Loucy (cell line): ENCODE results near the gene PLXNA4.

Source experiments
- H2AFZ ChIP-seq: fragments of 200-600 bp; sonication (generic); 2 replicates; pipeline ENCODE4 v1.6.0; 2016; ENCODE audit warnings: antibody characterized with exemption, mild to moderate bottlenecking, low read length, moderate library complexity
- H3F3A ChIP-seq: fragments of 200-600 bp; 2 replicates; pipeline ENCODE4 v1.6.0; 2016; ENCODE audit warnings: antibody characterized with exemption, low read depth, mild to moderate bottlenecking
- H3K27me3 ChIP-seq: fragments of 200-600 bp; sonication (generic); 2 replicates; pipeline ENCODE4 v1.6.1; 2014; ENCODE audit warnings: low read length, mild to moderate bottlenecking; ENCODE audit not compliant: insufficient read depth, poor library complexity, severe bottlenecking
- H3K36me3 ChIP-seq: fragments of 200-600 bp; sonication (generic); 2 replicates; pipeline ENCODE4 v1.6.1; 2016; ENCODE audit warnings: low read length; ENCODE audit not compliant: insufficient read depth
- H3K4me1 ChIP-seq: fragments of 200-600 bp; sonication (generic); 2 replicates; pipeline ENCODE4 v1.5.1; 2014; ENCODE audit warnings: low read length, mild to moderate bottlenecking; ENCODE audit not compliant: insufficient read depth, poor library complexity, severe bottlenecking
- H3K4me2 ChIP-seq: fragments of 200-600 bp; sonication (generic); 2 replicates; pipeline ENCODE4 v1.6.0; 2014; ENCODE audit warnings: antibody characterized with exemption, low read length, low read depth, mild to moderate bottlenecking; ENCODE audit not compliant: poor library complexity, severe bottlenecking
- H3K4me3 ChIP-seq: fragments of 200-600 bp; sonication (generic); 2 replicates; pipeline ENCODE4 v1.5.1; 2014; ENCODE audit warnings: low read length, mild to moderate bottlenecking, mixed read lengths; ENCODE audit not compliant: poor library complexity, severe bottlenecking
- H3K79me2 ChIP-seq: fragments of 200-600 bp; sonication (generic); 2 replicates; pipeline ENCODE4 v1.6.1; 2014; ENCODE audit warnings: low read length; ENCODE audit not compliant: insufficient read depth
- H3K9ac ChIP-seq: fragments of 200-600 bp; sonication (generic); 2 replicates; pipeline ENCODE4 v1.6.0; 2014; ENCODE audit warnings: mild to moderate bottlenecking, low read depth, low read length, moderate library complexity; ENCODE audit not compliant: poor library complexity, severe bottlenecking
- H3K9me2 ChIP-seq: fragments of 200-600 bp; sonication (generic); replicated peaks from 2 replicates; pipeline ENCODE4 v1.6.1; 2016; ENCODE audit warnings: low read depth, low read length, mixed read lengths
- H3K9me3 ChIP-seq: fragments of 200-600 bp; sonication (generic); 2 replicates; pipeline ENCODE4 v1.6.1; 2014; ENCODE audit warnings: mild to moderate bottlenecking, antibody characterized with exemption, low read length, low read depth; ENCODE audit not compliant: insufficient read depth
- H4K20me1 ChIP-seq: fragments of 200-600 bp; sonication (generic); 2 replicates; pipeline ENCODE4 v1.6.0; 2014; ENCODE audit warnings: antibody characterized with exemption, low read length, mild to moderate bottlenecking; ENCODE audit not compliant: insufficient read depth, poor library complexity, severe bottlenecking
- EZH2phosphoT487 ChIP-seq: fragments of 200-600 bp; IDR thresholded peaks from 2 replicates; pipeline ENCODE4 v1.6.1; 2018; ENCODE audit warnings: antibody characterized with exemption, mild to moderate bottlenecking, moderate library complexity, borderline replicate concordance
- TF ChIP-seq, protein P1 (sequence below): fragments of 200-600 bp; sonication (generic); conservative IDR thresholded peaks from 2 replicates; pipeline ENCODE4 v1.5.1; 2014; ENCODE audit warnings: mild to moderate bottlenecking, antibody characterized with exemption, low read length

The PLXNA4 gene

DNA sequence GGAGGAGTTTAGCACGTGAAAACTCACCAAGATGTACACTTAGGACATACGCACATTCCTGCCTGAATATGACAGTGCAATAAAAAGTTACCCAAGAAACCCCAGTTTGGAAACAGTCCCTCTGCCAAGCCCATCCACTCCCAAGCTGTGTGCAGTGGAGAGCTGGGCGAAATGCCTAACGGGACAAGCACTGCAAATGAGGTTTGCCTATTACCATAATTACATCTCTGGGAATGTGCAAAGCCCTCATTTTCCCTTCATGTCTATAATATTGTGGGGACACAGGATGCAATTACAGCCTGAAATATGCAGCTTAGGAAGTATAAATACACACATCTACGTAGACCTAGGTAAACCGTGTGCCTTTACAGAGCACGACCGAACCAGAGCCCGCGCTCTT, 117.5 kb downstream of the PLXNA4 start:
- Histone ChIP-seq H3K36me3 (no peaks in the 10 kb centered on the region), H3K9me2 (no peaks in the 10 kb centered on the region), H4K20me1 (no peaks in the 10 kb centered on the region), H3F3A (no peaks in the 10 kb centered on the region), H3K4me1 (peaks cover 39% of the 10 kb centered on the region), H3K9me3 (no peaks in the 10 kb centered on the region), H2AFZ (no peak overlapping the region), H3K4me3 (no peak overlapping the region), H3K79me2 (no peaks in the 10 kb centered on the region), H3K9ac (no peak overlapping the region), H3K27me3 (no peaks in the 10 kb centered on the region), H3K4me2 (no peak overlapping the region)
- TF ChIP-seq, protein P1, sequence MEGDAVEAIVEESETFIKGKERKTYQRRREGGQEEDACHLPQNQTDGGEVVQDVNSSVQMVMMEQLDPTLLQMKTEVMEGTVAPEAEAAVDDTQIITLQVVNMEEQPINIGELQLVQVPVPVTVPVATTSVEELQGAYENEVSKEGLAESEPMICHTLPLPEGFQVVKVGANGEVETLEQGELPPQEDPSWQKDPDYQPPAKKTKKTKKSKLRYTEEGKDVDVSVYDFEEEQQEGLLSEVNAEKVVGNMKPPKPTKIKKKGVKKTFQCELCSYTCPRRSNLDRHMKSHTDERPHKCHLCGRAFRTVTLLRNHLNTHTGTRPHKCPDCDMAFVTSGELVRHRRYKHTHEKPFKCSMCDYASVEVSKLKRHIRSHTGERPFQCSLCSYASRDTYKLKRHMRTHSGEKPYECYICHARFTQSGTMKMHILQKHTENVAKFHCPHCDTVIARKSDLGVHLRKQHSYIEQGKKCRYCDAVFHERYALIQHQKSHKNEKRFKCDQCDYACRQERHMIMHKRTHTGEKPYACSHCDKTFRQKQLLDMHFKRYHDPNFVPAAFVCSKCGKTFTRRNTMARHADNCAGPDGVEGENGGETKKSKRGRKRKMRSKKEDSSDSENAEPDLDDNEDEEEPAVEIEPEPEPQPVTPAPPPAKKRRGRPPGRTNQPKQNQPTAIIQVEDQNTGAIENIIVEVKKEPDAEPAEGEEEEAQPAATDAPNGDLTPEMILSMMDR, result no peak

DNA sequence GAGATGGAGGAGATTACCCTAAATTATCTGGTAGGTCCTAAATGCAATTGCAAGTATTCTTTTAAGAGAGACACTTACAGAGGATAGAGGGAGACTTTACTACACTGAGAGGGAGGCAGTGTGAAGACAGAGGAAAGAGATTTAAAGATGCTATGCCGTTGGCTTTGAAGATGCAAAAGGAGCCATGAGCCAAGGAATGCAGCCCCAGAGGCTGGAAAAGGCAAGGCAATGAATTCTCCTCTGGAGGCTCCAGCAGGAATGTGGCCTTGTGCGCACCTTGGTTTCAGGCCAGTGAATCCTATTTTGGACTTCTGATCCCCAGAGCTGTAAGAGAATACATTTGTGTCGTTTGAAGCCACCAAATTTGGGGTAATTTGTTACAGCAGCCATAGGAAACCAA, 118.6 kb downstream of the PLXNA4 start:
- Histone ChIP-seq H3K27me3 (no peaks in the 10 kb centered on the region), H3F3A (no peaks in the 10 kb centered on the region), H3K36me3 (no peaks in the 10 kb centered on the region), H3K9ac (no peak overlapping the region), H3K9me2 (no peaks in the 10 kb centered on the region), H2AFZ (no peak overlapping the region), H3K9me3 (no peaks in the 10 kb centered on the region), H3K4me1 (peaks cover 32% of the 10 kb centered on the region), H3K79me2 (no peaks in the 10 kb centered on the region), H3K4me2 (no peak overlapping the region), H4K20me1 (no peaks in the 10 kb centered on the region), H3K4me3 (no peak overlapping the region)
- no peak for TF ChIP-seq EZH2phosphoT487
- TF ChIP-seq, protein P1, result no peak

DNA sequence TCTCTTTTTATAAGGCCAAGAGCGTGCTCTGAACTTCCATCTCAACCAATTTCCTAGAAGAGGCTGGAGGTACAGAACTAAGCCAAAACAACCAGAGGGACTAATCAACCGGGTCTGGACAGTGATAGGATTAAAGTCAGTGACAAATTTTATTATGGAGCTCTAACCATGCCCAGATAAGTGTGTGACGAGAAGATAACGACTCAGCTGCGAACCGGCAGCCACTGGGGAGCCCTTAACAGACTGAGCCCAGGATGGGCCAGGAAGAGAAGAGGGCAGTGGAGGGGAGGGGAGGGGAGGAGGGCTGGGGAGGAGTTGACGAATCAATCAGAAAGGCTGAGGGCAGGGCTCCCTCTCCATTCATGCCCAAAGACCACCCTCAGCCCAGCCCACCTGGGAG, 119.9 kb downstream of the PLXNA4 start:
- Histone ChIP-seq H3K27me3 (no peaks in the 10 kb centered on the region), H3F3A (no peaks in the 10 kb centered on the region), H3K9me2 (no peaks in the 10 kb centered on the region), H3K9me3 (no peaks in the 10 kb centered on the region), H4K20me1 (no peaks in the 10 kb centered on the region), H3K79me2 (no peaks in the 10 kb centered on the region), H3K36me3 (no peaks in the 10 kb centered on the region), H3K9ac (no peak overlapping the region), H2AFZ (no peak overlapping the region), H3K4me3 (no peak overlapping the region), H3K4me2 (no peak overlapping the region), H3K4me1 (peaks cover 33% of the 10 kb centered on the region)
- no peak for TF ChIP-seq EZH2phosphoT487
- TF ChIP-seq, protein P1, result no peak
